SU-DHL-6 (cell line): ENCODE data around the gene NTN3.

Experiments
- H2AFZ ChIP-seq: fragments of 200-600 bp; sonication (generic); 2 replicates; pipeline ENCODE4 v1.6.1; 2014; ENCODE audit warnings: low read depth, mild to moderate bottlenecking, moderate library complexity, mixed read lengths, antibody characterized with exemption, low read length; ENCODE audit not compliant: severe bottlenecking
- H3F3A ChIP-seq: fragments of 200-600 bp; shearing (Covaris generic); 2 replicates; pipeline ENCODE4 v1.6.0; 2016; ENCODE audit warnings: antibody characterized with exemption, mild to moderate bottlenecking; ENCODE audit not compliant: insufficient read depth
- H3K27ac ChIP-seq: fragments of 200-600 bp; sonication (generic); 2 replicates; pipeline ENCODE4 v1.5.1; 2016; ENCODE audit warnings: low read depth, mild to moderate bottlenecking, low read length, moderate library complexity, mixed read lengths
- H3K27me3 ChIP-seq: fragments of 200-600 bp; sonication (generic), shearing (Covaris generic); 2 replicates; pipeline ENCODE4 v1.6.0; 2014; ENCODE audit warnings: mild to moderate bottlenecking, low read length
- H3K36me3 ChIP-seq: fragments of 200-600 bp; sonication (generic); 2 replicates; pipeline ENCODE4 v1.6.1; 2014; ENCODE audit warnings: mild to moderate bottlenecking, low read length, mixed read lengths
- H3K4me2 ChIP-seq: fragments of 300-600, 200-600 bp; shearing (Covaris generic), sonication (generic); 2 replicates; pipeline ENCODE4 v1.6.0; 2014; ENCODE audit warnings: low read length, low read depth, mild to moderate bottlenecking; ENCODE audit not compliant: poor library complexity, severe bottlenecking
- H3K4me3 ChIP-seq: fragments of 200-600 bp; sonication (generic); 2 replicates; pipeline ENCODE4 v1.5.1; 2014; ENCODE audit warnings: antibody characterized with exemption, low read length, mild to moderate bottlenecking, mixed read lengths; ENCODE audit not compliant: insufficient read depth, poor library complexity, severe bottlenecking
- H3K79me2 ChIP-seq: fragments of 200-600 bp; sonication (generic); 2 replicates; pipeline ENCODE4 v1.6.1; 2014; ENCODE audit warnings: mild to moderate bottlenecking, low read length, moderate library complexity; ENCODE audit not compliant: insufficient read depth
- H3K9ac ChIP-seq: fragments of 200-600 bp; sonication (generic); 2 replicates; pipeline ENCODE4 v1.7.0; 2014; ENCODE audit warnings: mild to moderate bottlenecking, low read length
- H3K9me2 ChIP-seq: fragments of 200-600 bp; sonication (generic); replicated peaks from 2 replicates; pipeline ENCODE4 v1.6.1; 2014; ENCODE audit warnings: low read length; ENCODE audit not compliant: insufficient read depth
- H3K9me3 ChIP-seq: fragments of 200-600 bp; sonication (generic); 2 replicates; pipeline ENCODE4 v1.6.1; 2014; ENCODE audit warnings: low read length, mixed read lengths; ENCODE audit not compliant: insufficient read depth
- H4K20me1 ChIP-seq: fragments of 200-600 bp; sonication (generic); 2 replicates; pipeline ENCODE4 v1.6.1; 2014; ENCODE audit warnings: low read depth, mild to moderate bottlenecking, antibody characterized with exemption, low read length, moderate library complexity, mixed read lengths
- CTCF ChIP-seq: fragments of 200-600 bp; sonication (generic); IDR thresholded peaks from one replicate; pipeline ENCODE4 v1.5.1; 2017; ENCODE audit warnings: antibody characterized with exemption, mild to moderate bottlenecking, low read length, moderate library complexity; ENCODE audit not compliant: insufficient read depth, poor library complexity, severe bottlenecking
- EZH2phosphoT487 ChIP-seq: fragments of 200-600 bp; sonication (generic), shearing (Covaris generic); conservative IDR thresholded peaks from 2 replicates; pipeline ENCODE4 v1.6.1; 2018; ENCODE audit warnings: mild to moderate bottlenecking, antibody characterized with exemption, low read length, moderate library complexity, mixed read lengths

Gene NTN3

GRCh38 chr16:2470603-2471015, 488 bp upstream of the NTN3 start:
- Histone ChIP-seq H3K4me3 (no peak overlapping the region), H3K4me2 (no peak overlapping the region), H3K9ac (no peak overlapping the region), H3K27ac (peak overlapping the region; percentile 20), H4K20me1 (no peaks in the 10 kb centered on the region; the same call in 1 of the 2 replicates), H3K9me2 (no peaks in the 10 kb centered on the region), H3K9me3 (no peaks in the 10 kb centered on the region), H3K27me3 (no peaks in the 10 kb centered on the region), H3F3A (peaks cover 12% of the 10 kb centered on the region; the same call in 1 of the 2 replicates), H3K36me3 (no peaks in the 10 kb centered on the region), H3K79me2 (no peaks in the 10 kb centered on the region), H2AFZ (no peak overlapping the region)
- TF ChIP-seq CTCF (no peak), EZH2phosphoT487 (no peak)

- Histone ChIP-seq H2AFZ (no peak overlapping the region), H3F3A (peaks cover 12% of the 10 kb centered on the region; the same call in 1 of the 2 replicates), H3K9me2 (no peaks in the 10 kb centered on the region), H3K4me2 (peak overlapping the region; percentile 15), H3K27ac (no peak overlapping the region), H3K4me3 (no peak overlapping the region), H3K36me3 (no peaks in the 10 kb centered on the region), H3K9ac (no peak overlapping the region), H3K9me3 (no peaks in the 10 kb centered on the region), H3K79me2 (no peaks in the 10 kb centered on the region), H3K27me3 (no peaks in the 10 kb centered on the region), H4K20me1 (no peaks in the 10 kb centered on the region; the same call in 1 of the 2 replicates)
- TF ChIP-seq EZH2phosphoT487: no peak
Measured at GRCh38 chr16:2471653-2472487, 773 bp downstream of the NTN3 start.

- H3K9me2 ChIP-seq: no peaks in the 10 kb centered on the region
- H3K27me3 ChIP-seq: no peaks in the 10 kb centered on the region
- H3K9ac ChIP-seq: no peak overlapping the region
- no peak for TF ChIP-seq EZH2phosphoT487
- no peak overlapping the region for H3K27ac ChIP-seq
- no peaks in the 10 kb centered on the region; the same call in 1 of the 2 replicates for H4K20me1 ChIP-seq
- H3F3A ChIP-seq: peaks cover 12% of the 10 kb centered on the region; the same call in 1 of the 2 replicates
- no peaks in the 10 kb centered on the region for H3K79me2 ChIP-seq
- no peaks in the 10 kb centered on the region for H3K9me3 ChIP-seq
- H3K4me2 ChIP-seq: no peak overlapping the region
- H2AFZ ChIP-seq: no peak overlapping the region
- H3K4me3 ChIP-seq: no peak overlapping the region
- no peaks in the 10 kb centered on the region for H3K36me3 ChIP-seq
Measured at GRCh38 chr16:2472488-2472864, 1.4 kb downstream of the NTN3 start.

GRCh38 chr16:2472885-2473445, 1.9 kb downstream of the NTN3 start:
- peaks cover 12% of the 10 kb centered on the region; the same call in 1 of the 2 replicates for H3F3A ChIP-seq
- no peaks in the 10 kb centered on the region; the same call in 1 of the 2 replicates for H4K20me1 ChIP-seq
- no peaks in the 10 kb centered on the region for H3K79me2 ChIP-seq
- no peak overlapping the region for H2AFZ ChIP-seq
- peak overlapping the region; percentile 65 for H3K4me2 ChIP-seq
- no peaks in the 10 kb centered on the region for H3K9me3 ChIP-seq
- no peak overlapping the region for H3K4me3 ChIP-seq
- H3K27me3 ChIP-seq: no peaks in the 10 kb centered on the region
- H3K27ac ChIP-seq: no peak overlapping the region
- peak overlapping the region; percentile 98; the same call in 1 of the 2 replicates for H3K9ac ChIP-seq
- H3K9me2 ChIP-seq: no peaks in the 10 kb centered on the region
- TF ChIP-seq CTCF (no peak), EZH2phosphoT487 (no peak)
- H3K36me3 ChIP-seq: no peaks in the 10 kb centered on the region
